ENCODE results near the gene UROC1.

The UROC1 gene

GRCh38 chr3:126522363-126522788 is 4.8 kb upstream of the UROC1 start:
- TF ChIP-seq SIN3A (IDR thresholded peaks at IDR 0.05; ENCODE audit: borderline replicate concordance, insufficient read depth, low read length) (no peak), POLR2AphosphoS5 (IDR thresholded peaks at IDR 0.05; ENCODE audit: low read depth, low read length) (no peak), TAF1 (IDR thresholded peaks at IDR 0.05; ENCODE audit: borderline replicate concordance, insufficient read depth, low read length) (no peak), FOXP2 (optimal IDR thresholded peaks at IDR 0.05; ENCODE audit: borderline replicate concordance, extremely low read depth, extremely low read length, insufficient read depth) (no peak)
- TF ChIP-seq, protein P1, sequence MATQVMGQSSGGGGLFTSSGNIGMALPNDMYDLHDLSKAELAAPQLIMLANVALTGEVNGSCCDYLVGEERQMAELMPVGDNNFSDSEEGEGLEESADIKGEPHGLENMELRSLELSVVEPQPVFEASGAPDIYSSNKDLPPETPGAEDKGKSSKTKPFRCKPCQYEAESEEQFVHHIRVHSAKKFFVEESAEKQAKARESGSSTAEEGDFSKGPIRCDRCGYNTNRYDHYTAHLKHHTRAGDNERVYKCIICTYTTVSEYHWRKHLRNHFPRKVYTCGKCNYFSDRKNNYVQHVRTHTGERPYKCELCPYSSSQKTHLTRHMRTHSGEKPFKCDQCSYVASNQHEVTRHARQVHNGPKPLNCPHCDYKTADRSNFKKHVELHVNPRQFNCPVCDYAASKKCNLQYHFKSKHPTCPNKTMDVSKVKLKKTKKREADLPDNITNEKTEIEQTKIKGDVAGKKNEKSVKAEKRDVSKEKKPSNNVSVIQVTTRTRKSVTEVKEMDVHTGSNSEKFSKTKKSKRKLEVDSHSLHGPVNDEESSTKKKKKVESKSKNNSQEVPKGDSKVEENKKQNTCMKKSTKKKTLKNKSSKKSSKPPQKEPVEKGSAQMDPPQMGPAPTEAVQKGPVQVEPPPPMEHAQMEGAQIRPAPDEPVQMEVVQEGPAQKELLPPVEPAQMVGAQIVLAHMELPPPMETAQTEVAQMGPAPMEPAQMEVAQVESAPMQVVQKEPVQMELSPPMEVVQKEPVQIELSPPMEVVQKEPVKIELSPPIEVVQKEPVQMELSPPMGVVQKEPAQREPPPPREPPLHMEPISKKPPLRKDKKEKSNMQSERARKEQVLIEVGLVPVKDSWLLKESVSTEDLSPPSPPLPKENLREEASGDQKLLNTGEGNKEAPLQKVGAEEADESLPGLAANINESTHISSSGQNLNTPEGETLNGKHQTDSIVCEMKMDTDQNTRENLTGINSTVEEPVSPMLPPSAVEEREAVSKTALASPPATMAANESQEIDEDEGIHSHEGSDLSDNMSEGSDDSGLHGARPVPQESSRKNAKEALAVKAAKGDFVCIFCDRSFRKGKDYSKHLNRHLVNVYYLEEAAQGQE (IDR thresholded peaks at IDR 0.05; ENCODE audit: insufficient read depth in 1 of 2, low read depth in 2 of 2, low read length in 2 of 2): no peak

DNA sequence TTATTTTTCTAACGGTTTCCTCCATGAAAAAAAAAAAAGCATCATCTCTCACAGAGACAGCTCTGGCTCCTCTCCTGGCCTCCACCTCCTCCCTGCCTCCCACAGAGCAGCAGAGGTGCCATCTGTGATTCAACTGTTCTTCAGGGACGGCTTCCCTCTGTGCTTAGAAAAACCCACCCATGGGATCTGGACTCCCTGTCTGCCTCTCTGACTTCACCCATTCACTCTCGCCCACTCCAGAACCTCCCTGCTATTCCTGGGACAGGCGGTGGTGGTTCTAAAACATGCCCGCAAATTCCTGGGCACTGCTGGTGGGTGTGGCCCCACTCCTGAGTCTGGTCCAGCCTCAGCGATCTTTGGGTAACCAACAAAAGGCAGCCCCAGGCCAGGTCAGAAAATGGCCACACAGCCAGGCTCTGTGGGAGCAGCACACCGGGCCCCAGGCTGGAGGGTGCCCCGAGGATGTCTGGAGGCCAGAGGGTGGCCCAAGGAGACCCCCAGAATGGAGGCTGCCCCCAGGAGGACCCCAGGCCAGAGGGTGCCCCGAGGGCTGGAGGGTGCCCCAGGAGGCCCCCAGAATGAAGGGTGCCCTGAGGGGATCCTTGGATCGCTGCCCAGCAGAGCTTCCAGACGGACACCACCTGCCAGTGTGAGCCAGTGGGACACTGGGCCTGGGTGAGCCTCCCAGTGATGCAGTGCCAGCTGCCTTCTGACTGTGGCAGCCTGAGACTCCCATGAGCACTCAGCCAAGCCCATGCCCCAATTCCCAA is 3.7 kb upstream of the UROC1 start:
- TF ChIP-seq, protein P1 (IDR thresholded peaks at IDR 0.05; ENCODE audit: insufficient read depth in 1 of 2, low read depth in 2 of 2, low read length in 2 of 2): no peak
- TF ChIP-seq SIN3A (IDR thresholded peaks at IDR 0.05; ENCODE audit: borderline replicate concordance, insufficient read depth, low read length): no peak
- TF ChIP-seq FOXP2 (optimal IDR thresholded peaks at IDR 0.05; ENCODE audit: borderline replicate concordance, extremely low read depth, extremely low read length, insufficient read depth): no peak
- TF ChIP-seq TAF1 (IDR thresholded peaks at IDR 0.05; ENCODE audit: borderline replicate concordance, insufficient read depth, low read length): no peak
- no peak for TF ChIP-seq POLR2AphosphoS5 (IDR thresholded peaks at IDR 0.05; ENCODE audit: low read depth, low read length)

DNA sequence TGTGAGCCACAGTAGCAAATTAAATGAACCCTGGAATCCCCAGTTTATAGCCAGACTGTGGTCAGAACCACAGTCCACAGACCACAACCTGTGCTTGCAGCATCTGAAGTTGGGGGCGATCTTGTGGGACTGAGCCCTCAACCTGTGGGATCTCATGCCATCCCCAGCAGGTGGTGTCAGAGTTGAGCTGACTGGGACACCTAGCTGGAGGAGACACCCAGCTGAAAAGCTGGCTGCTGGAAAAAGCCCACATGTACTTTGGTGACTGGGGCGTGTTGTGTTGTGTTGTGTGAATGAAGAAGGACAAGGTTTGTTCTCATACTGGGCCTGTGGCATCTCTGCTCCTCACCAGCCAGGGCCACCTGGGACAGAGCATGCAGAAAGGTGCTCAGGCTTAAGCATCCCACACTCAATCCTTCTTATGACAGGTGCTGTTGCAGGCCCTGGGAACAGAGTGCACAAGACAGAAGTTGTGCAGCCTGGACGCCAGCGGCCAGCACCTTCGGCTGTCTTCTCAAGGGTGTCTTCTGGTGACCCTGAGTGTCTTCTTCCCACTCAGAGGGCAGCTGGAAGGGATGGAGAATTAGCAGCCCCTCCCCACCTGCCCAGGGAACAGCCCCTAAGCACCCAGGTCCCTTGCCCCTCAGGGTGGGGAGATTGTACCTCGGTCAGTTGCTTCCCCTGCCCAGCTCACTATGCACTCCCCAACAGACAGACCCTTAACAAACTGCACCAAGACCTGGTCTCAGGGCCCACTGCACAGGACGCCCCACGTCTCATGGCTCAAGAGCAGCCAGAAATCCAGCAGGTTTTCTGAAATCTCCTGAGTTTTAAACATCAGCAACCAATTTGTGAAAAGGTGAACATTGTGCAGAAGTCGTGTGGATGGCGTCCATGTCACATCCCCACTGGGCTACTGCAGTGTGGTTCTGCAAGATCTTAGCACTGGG is 2.2 kb upstream of the UROC1 start:
- TF ChIP-seq FOXP2 (optimal IDR thresholded peaks at IDR 0.05; ENCODE audit: borderline replicate concordance, extremely low read depth, extremely low read length, insufficient read depth): no peak
- TF ChIP-seq TAF1 (IDR thresholded peaks at IDR 0.05; ENCODE audit: borderline replicate concordance, insufficient read depth, low read length): no peak
- TF ChIP-seq, protein P1 (IDR thresholded peaks at IDR 0.05; ENCODE audit: insufficient read depth in 1 of 2, low read depth in 2 of 2, low read length in 2 of 2): no peak
- TF ChIP-seq SIN3A (IDR thresholded peaks at IDR 0.05; ENCODE audit: borderline replicate concordance, insufficient read depth, low read length): no peak
- TF ChIP-seq POLR2AphosphoS5 (IDR thresholded peaks at IDR 0.05; ENCODE audit: low read depth, low read length): no peak

GRCh38 chr3:126518779-126519177 is 1.2 kb upstream of the UROC1 start:
- TF ChIP-seq SIN3A (IDR thresholded peaks at IDR 0.05; ENCODE audit: borderline replicate concordance, insufficient read depth, low read length): no peak
- TF ChIP-seq POLR2AphosphoS5 (IDR thresholded peaks at IDR 0.05; ENCODE audit: low read depth, low read length): no peak
- TF ChIP-seq TAF1 (IDR thresholded peaks at IDR 0.05; ENCODE audit: borderline replicate concordance, insufficient read depth, low read length): no peak

- TF ChIP-seq SIN3A (IDR thresholded peaks at IDR 0.05; ENCODE audit: borderline replicate concordance, insufficient read depth, low read length): no peak
Observed at GRCh38 chr3:126517986-126518778, 609 bp upstream of the UROC1 start.

Measured in PFSK-1 (cell line).